Upper lobe of right lung (tissue), 1 donor: ENCODE measurements around the gene TMPRSS13. TPM values are rescaled to one million over a fixed set of nuclear protein-coding genes. Genes with fewer than 3 reads are reported as not detected.

Experiments used
- ATAC-seq: fragments of 200-7000 bp; cut with Tn5 transposase; one replicate; pipeline ENCODE4 v1.9.1; 2020; ENCODE audit warnings: mild to moderate bottlenecking, moderate library complexity
- DNase-seq: peaks from one replicate; pipeline ENCODE4 v3.0.0-alpha.2; 2020
- H3K27ac ChIP-seq: fragments of 200-600 bp; one replicate; pipeline ENCODE4 v1.8.0; 2022
- H3K27me3 ChIP-seq: fragments of 200-600 bp; one replicate; pipeline ENCODE4 v1.8.0; 2022; ENCODE audit warnings: mild to moderate bottlenecking
- H3K36me3 ChIP-seq: fragments of 200-600 bp; one replicate; pipeline ENCODE4 v1.8.0; 2022
- H3K4me1 ChIP-seq: fragments of 200-600 bp; one replicate; pipeline ENCODE4 v1.8.0; 2022
- H3K4me3 ChIP-seq: fragments of 200-600 bp; one replicate; pipeline ENCODE4 v1.8.0; 2022; ENCODE audit warnings: mild to moderate bottlenecking
- H3K9me3 ChIP-seq: fragments of 200-600 bp; one replicate; pipeline ENCODE4 v1.8.0; 2022
- CTCF ChIP-seq: fragments of 200-600 bp; IDR thresholded peaks from one replicate; pipeline ENCODE4 v1.8.0; 2022; ENCODE audit warnings: antibody characterized with exemption
- intact Hi-C: fragments of 100-400 bp; cut with DNase I; formaldehyde crosslinking; loops from one replicate; pipeline ENCODE4 v1.11.0; 2022
- total RNA-seq: library from RNA; stranded (reverse); fragmentation: NEBNext Ultra II Directional; extraction: Animal tissue kit (Norgen Biotek cat#: 25700); gene quantifications from one replicate; pipeline ENCODE4 v1.2.1, GENCODE V29; 2021
- donor health status: DM: no; HTN: yes; CAD: no; lungs with severe emphysema.

Gene TMPRSS13
- total RNA-seq, 1 donor from 2014 or later = 9.9 TPM

- Histone ChIP-seq H3K27me3 (no peaks in the 10 kb centered on the region), H3K4me1 (no peaks in the 10 kb centered on the region), H3K4me3 (no peak overlapping the region), H3K27ac (no peak overlapping the region), H3K36me3 (no peaks in the 10 kb centered on the region), H3K9me3 (no peaks in the 10 kb centered on the region)
- ATAC-seq = no peak
- intact Hi-C loops = no loop called here
- no peak for TF ChIP-seq CTCF
- DNase-seq = no peak
These were observed 16.7 kb downstream of the TMPRSS13 start for GRCh38 chr11:117912497-117912896.

GRCh38 chr11:117911694-117912093 lies 17.5 kb downstream of the TMPRSS13 start:
- intact Hi-C loops = no loop called here
- no peaks in the 10 kb centered on the region for H3K9me3 ChIP-seq
- H3K4me1 ChIP-seq = no peaks in the 10 kb centered on the region
- no peak for ATAC-seq
- no peak for DNase-seq
- H3K27me3 ChIP-seq = no peaks in the 10 kb centered on the region
- H3K4me3 ChIP-seq = no peak overlapping the region
- no peak for TF ChIP-seq CTCF
- no peak overlapping the region for H3K27ac ChIP-seq
- H3K36me3 ChIP-seq = no peaks in the 10 kb centered on the region

GRCh38 chr11:117910941-117911655 lies 18.1 kb downstream of the TMPRSS13 start:
- no peaks in the 10 kb centered on the region for H3K4me1 ChIP-seq
- intact Hi-C loops = no loop called here

GRCh38 chr11:117910525-117910924 lies 18.7 kb downstream of the TMPRSS13 start:
- ATAC-seq (no peak), DNase-seq (no peak)
- Histone ChIP-seq H3K9me3 (no peaks in the 10 kb centered on the region), H3K27ac (no peak overlapping the region), H3K36me3 (no peaks in the 10 kb centered on the region), H3K27me3 (no peaks in the 10 kb centered on the region), H3K4me3 (no peak overlapping the region), H3K4me1 (no peaks in the 10 kb centered on the region)
- intact Hi-C loops = no loop called here
- no peak for TF ChIP-seq CTCF

More at GRCh38 chr11:117910941-117911655, 18.1 kb downstream of the TMPRSS13 start:
- TF ChIP-seq CTCF = no peak
- no peaks in the 10 kb centered on the region for H3K9me3 ChIP-seq
- no peak overlapping the region for H3K4me3 ChIP-seq
- H3K36me3 ChIP-seq = no peaks in the 10 kb centered on the region
- no peak overlapping the region for H3K27ac ChIP-seq
- ATAC-seq = no peak
- H3K27me3 ChIP-seq = no peaks in the 10 kb centered on the region
- no peak for DNase-seq

GRCh38 chr11:117909611-117910382 lies 19.4 kb downstream of the TMPRSS13 start:
- no peak for DNase-seq

More at GRCh38 chr11:117909611-117910382, 19.4 kb downstream of the TMPRSS13 start:
- Histone ChIP-seq H3K36me3 (no peaks in the 10 kb centered on the region), H3K27ac (no peak overlapping the region), H3K4me3 (no peak overlapping the region), H3K27me3 (no peaks in the 10 kb centered on the region), H3K9me3 (no peaks in the 10 kb centered on the region), H3K4me1 (no peaks in the 10 kb centered on the region)
- intact Hi-C loops = no loop called here
- no peak for ATAC-seq
- no peak for TF ChIP-seq CTCF
